HUDEP-2 (cell line): ENCODE data around the gene GPR85.
"Not testable (repeated sequence)": the region's sequence is repeated elsewhere in the genome, so short reads cannot be mapped to it uniquely, and the experiment has no call there.

Experiments used
- DNase-seq, 76 experiments: peaks; one replicate each; lab custom pipeline; 2025; ENCODE audit not compliant: unreplicated experiment in 76 of 76; lab: John Stamatoyannopoulos, UW

GPR85 gene

GRCh38 chr7:113085781-113086390, 741 bp downstream of the GPR85 start:
- DNase-seq, result no peak

GRCh38 chr7:113084496-113085172, 2.0 kb downstream of the GPR85 start:
- DNase-seq, result no peak

- no peak for DNase-seq
Measured at GRCh38 chr7:113083816-113084495, 2.7 kb downstream of the GPR85 start.

GRCh38 chr7:113083132-113083815, 3.4 kb downstream of the GPR85 start:
- DNase-seq, result no peak

GRCh38 chr7:113078331-113078730, 8.3 kb downstream of the GPR85 start:
- no peak for DNase-seq

- DNase-seq, result no peak
Measured at GRCh38 chr7:113076703-113077102, 9.9 kb downstream of the GPR85 start.

GRCh38 chr7:113071465-113071864, 15.2 kb downstream of the GPR85 start:
- no peak for DNase-seq

- DNase-seq, result no peak
Measured at GRCh38 chr7:113062499-113062898, 24.1 kb downstream of the GPR85 start.

GRCh38 chr7:113060100-113060499, 26.5 kb downstream of the GPR85 start:
- DNase-seq, result no peak

- no peak for DNase-seq
Measured at GRCh38 chr7:113054938-113055337, 31.7 kb downstream of the GPR85 start.

- DNase-seq, result not testable (repeated sequence)
Measured at GRCh38 chr7:113054272-113054671, 32.4 kb downstream of the GPR85 start.

GRCh38 chr7:113049221-113049620, 37.4 kb downstream of the GPR85 start:
- DNase-seq, result not testable (repeated sequence)

- DNase-seq, result no peak
Measured at GRCh38 chr7:113046453-113046852, 40.2 kb downstream of the GPR85 start.

- no peak for DNase-seq
Measured at GRCh38 chr7:113045379-113045778, 41.2 kb downstream of the GPR85 start.

- no peak for DNase-seq
Measured at GRCh38 chr7:113044394-113044793, 42.2 kb downstream of the GPR85 start.

- DNase-seq, result no peak
Measured at GRCh38 chr7:113040849-113041248, 45.8 kb downstream of the GPR85 start.

GRCh38 chr7:113033959-113034358, 52.7 kb downstream of the GPR85 start:
- DNase-seq, result no peak
